HFF-Myc (cell line): Measurements from ENCODE around the gene ZNF214.

Source experiments
- DNase-seq: peaks from one replicate; pipeline ENCODE4 v3.0.0-alpha.2; 2011; ENCODE audit warnings: low read depth; ENCODE audit errors: extremely low read depth
- H3K4me3 ChIP-seq: replicated peaks from 2 replicates; pipeline ENCODE4 v1.5.1; 2011; ENCODE audit warnings: low read depth, mild to moderate bottlenecking, control low read depth, low read length
- TF ChIP-seq, protein P1 (sequence below): IDR thresholded peaks from 2 replicates; pipeline ENCODE4 v1.5.1; 2012; ENCODE audit warnings: mild to moderate bottlenecking, low read depth, low read length, control low read depth; ENCODE audit errors: missing control alignments

The ZNF214 gene

DNA sequence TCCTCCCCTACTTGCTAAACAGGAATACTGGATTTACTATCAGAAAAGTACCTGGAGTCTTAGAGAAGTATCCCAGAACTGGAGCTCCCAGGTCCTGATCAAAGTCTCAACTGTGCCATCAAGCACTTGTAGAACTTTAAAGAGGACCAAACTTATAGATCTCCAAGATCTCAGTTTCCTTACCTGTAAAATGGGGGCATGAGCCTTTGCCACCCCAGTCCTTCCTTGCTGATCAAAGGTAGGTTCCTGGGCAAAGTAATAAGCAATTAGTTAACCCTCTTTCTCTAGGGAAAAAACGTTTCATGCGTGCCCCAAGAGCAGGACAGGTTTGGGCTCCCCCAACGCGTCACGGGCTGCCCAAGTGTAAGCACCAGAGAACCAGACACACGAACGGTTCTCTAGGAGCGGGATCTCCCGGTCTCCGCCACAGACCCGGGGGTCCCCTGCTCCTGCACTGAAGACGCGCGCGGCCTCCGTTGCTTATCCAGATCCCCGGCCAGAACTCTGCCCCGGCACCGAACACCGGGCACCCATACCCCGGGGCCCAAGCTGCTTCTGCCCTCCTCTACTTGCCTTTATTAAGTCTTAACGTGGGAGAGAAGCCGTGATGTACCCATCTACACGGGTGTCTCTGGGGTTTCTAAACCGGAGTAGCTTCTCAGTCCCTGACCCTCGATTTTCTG, 505 bp downstream of the ZNF214 start:
- H3K4me3 ChIP-seq = peak overlapping the region; percentile 86

DNA sequence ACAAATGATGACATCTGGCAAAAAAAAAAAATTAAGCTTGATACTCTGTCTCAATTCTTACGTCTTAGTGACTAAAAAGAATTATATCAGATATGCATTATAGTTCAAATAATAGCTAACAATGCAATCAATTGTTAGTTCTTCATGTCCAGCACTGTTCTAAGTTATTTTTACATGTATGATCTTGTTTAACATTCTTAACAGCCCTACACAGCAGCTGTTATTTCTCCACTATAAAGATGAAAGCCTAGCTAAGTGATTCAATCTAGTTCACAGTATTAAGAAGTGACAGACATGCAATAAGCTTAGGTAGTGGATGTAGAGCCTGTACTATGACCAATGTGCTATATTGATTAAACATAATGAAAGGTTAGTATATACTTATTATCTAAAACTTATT, 4.1 kb downstream of the ZNF214 start:
- no peak overlapping the region for H3K4me3 ChIP-seq
- no peak for DNase-seq
- TF ChIP-seq, protein P1, sequence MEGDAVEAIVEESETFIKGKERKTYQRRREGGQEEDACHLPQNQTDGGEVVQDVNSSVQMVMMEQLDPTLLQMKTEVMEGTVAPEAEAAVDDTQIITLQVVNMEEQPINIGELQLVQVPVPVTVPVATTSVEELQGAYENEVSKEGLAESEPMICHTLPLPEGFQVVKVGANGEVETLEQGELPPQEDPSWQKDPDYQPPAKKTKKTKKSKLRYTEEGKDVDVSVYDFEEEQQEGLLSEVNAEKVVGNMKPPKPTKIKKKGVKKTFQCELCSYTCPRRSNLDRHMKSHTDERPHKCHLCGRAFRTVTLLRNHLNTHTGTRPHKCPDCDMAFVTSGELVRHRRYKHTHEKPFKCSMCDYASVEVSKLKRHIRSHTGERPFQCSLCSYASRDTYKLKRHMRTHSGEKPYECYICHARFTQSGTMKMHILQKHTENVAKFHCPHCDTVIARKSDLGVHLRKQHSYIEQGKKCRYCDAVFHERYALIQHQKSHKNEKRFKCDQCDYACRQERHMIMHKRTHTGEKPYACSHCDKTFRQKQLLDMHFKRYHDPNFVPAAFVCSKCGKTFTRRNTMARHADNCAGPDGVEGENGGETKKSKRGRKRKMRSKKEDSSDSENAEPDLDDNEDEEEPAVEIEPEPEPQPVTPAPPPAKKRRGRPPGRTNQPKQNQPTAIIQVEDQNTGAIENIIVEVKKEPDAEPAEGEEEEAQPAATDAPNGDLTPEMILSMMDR = no peak

More for the DNA sequence above, 505 bp downstream of the ZNF214 start:
- no peak for DNase-seq
- TF ChIP-seq, protein P1 = no peak

DNA sequence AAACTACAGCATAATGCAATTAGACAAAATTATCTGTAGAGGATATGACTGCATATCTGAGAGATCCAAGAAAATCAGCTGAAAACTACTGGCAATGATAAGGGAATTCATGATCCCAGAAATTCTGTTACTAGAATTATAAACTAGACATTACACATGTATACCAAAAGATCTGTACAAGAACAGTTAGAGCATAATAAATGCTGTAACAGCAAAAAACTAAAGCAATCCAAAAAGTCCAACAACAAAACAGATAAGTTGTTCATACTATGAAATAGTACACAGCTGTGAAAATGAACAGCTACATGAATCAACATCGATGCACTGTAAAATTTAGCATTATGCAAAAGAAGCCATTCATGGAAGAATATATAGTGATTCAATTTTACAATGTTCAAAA, 6.0 kb downstream of the ZNF214 start:
- DNase-seq = no peak
- no peak overlapping the region for H3K4me3 ChIP-seq
- TF ChIP-seq, protein P1 = no peak

DNA sequence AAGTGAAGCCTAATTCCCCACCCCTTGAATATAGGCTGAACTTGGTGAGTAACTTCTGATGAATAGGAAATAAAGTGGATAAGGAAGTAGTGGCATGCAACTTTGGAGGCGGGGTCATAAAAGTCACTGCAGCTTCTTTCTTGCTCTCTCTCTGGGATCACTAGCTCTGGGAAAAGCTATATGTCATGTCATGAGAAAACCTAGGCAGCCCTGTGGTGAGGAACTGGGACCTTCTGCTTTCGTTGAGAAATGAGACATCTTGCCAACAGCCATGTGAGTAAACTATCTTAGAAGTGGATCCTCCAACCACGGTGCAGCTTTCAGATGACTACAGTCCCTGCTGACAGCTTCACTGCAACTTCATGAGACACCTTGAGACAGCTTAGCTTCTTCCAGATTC, 15.7 kb downstream of the ZNF214 start:
- no peak overlapping the region for H3K4me3 ChIP-seq
- DNase-seq = peak; percentile 72
- TF ChIP-seq, protein P1 = no peak

DNA sequence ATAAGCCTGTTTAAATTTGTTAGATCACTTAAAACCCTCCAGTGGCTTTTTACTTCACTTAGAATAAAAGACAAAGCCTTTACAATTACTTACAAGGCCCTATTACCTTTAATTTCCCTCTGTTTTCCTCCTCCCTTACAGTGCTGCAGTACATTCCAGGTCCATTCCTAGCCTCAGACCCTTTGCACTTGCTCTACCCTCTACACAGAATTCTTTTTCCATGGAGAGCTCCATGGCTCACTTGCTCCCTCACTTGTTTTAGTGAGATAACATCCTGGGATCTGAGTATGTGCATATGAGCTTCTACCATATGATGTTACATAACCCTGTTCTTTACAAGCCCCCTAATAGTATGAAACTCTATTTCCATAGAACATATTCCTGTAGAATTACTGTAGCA, 24.4 kb downstream of the ZNF214 start:
- TF ChIP-seq, protein P1 = no peak
- DNase-seq = no peak
- H3K4me3 ChIP-seq = no peak overlapping the region

DNA sequence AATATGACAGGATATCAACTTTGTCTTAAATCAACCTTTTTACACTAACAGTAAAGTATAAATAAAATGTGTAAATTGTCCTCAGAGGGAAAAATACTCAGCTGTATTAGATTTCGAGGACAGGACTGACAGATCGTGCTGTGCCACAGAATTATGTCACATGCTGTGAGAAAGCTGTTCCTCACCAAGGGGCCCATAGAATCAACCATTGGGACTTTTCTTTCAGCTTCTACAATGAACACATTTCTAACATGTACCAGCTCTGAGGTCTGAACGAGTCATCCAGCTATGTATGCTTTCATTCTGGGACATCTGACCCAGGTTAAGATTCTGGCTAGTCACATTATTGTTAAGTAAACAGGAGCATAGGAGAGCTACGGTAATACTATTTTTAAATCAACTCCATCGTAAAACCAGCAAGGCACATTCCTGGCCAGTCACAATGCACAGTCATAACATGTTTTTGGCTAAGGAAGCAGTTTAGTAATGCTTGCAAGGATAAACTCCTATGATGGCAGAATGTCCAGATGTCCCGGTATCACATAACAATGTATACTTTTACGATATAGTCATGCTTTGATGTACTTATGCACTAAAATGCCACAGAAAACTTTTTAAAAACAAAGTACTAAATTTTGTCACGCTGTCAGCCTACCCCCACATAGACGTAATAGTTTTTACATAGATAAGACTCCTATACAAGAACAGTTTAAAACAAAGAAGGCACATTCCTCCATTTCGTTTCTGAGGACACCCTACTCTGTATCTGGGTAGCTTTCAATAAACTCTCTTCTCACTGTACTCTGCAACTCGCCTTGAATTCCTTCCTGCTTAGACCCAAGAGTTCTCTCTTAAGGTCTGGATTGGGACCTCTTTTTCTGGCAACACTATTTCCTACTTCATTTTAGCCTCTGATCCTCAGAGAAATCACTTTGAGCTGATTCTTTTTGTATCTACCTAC, 27.4 kb downstream of the ZNF214 start:
- TF ChIP-seq, protein P1 = no peak
- no peak overlapping the region for H3K4me3 ChIP-seq
- DNase-seq = peak; percentile 94
